GM18507 (cell line): ENCODE measurements around the gene RAB8A.
"Not testable (repeated sequence)": the region's sequence is repeated elsewhere in the genome, so short reads cannot be mapped to it uniquely, and the experiment has no call there.

Experiments
- DNase-seq: peaks from one replicate; pipeline ENCODE4 v3.0.0; 2011; ENCODE audit warnings: low read depth; ENCODE audit not compliant: insufficient read length; ENCODE audit errors: extremely low spot score
- FAIRE-seq: peaks from 2 replicates; lab custom pipeline; 2011; peaks lifted over from hg19 to GRCh38; lab: Jason Lieb, UNC

RAB8A gene

GRCh38 chr19:16164222-16164890 is 52.7 kb downstream of the RAB8A start:
- DNase-seq (no peak), FAIRE-seq (no peak)

- DNase-seq (no peak), FAIRE-seq (no peak)
Observed at GRCh38 chr19:16166417-16166816, 54.7 kb downstream of the RAB8A start.

GRCh38 chr19:16167055-16167454 is 55.4 kb downstream of the RAB8A start:
- DNase-seq: no peak
- no peak for FAIRE-seq

GRCh38 chr19:16168465-16169081 is 56.9 kb downstream of the RAB8A start:
- no peak for DNase-seq
- peak; percentile 15 for FAIRE-seq

GRCh38 chr19:16170134-16170533 is 58.4 kb downstream of the RAB8A start:
- FAIRE-seq (no peak), DNase-seq (no peak)

- FAIRE-seq (peak; percentile 59), DNase-seq (no peak)
Observed at GRCh38 chr19:16175954-16176353, 64.3 kb downstream of the RAB8A start.

GRCh38 chr19:16178866-16179265 is 67.2 kb downstream of the RAB8A start:
- not testable (repeated sequence) for FAIRE-seq, DNase-seq

GRCh38 chr19:16180611-16181010 is 68.9 kb downstream of the RAB8A start:
- DNase-seq: no peak
- no peak for FAIRE-seq
